Right lung (tissue), 5 donors: ENCODE data around the gene MAST4. TPM values are rescaled to one million over a fixed set of nuclear protein-coding genes. Genes with fewer than 3 reads are reported as not detected.

ENCODE experiments used
- DNase-seq, 2 donors: peaks; one replicate each; pipeline ENCODE4 v3.0.0-alpha.2; 2013
- polyA plus RNA-seq, 5 donors: library from polyadenylated mRNA; unstranded; fragments of 120-200 nt; gene quantifications; one replicate each; pipeline versions ENCODE4 v1.2.1 to v1.2.3, GENCODE V29; 2013; ENCODE audit warnings: inconsistent platforms in 1 of 5, low replicate concordance in 1 of 5; ENCODE audit not compliant: insufficient read length in 5 of 5, insufficient read depth in 1 of 5

The MAST4 gene
- polyA plus RNA-seq, 5 donors: 33.7 to 51.2 (median 47.5) TPM

DNA sequence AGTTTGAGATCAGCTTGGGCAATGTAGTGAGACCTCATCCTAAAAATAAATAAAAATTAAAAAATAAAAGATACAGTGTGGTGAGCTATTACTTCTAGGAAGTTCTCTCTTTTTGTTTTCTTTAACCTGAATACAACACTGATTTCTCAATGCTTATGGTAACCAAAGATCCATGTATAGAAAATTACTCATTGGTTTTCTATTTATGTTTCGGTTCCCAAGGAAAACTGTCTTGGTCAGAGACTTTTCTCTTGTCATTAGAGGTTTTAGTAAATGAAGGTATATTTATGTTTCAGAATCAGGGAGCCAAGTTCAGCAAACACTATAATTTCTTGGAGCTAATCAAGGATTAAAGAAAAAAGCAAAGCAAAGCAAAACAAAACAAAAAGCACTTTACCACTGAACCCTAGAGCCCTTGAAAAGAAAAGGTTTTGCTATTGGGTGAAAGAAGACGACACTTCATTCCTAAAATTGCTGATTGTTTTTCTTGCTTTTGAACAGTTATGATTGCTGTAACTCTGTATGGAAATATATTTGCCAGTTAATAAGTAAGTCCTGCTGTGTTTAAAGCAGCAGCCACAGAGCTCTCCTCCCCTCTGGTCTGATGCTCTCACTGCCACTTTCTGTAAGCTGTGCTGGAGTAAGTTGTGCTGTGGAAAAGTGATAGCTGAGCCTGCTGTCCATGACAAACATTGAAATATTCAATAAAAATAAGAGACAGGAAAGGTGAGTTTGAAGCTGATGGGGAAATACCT, 302.2 kb downstream of the MAST4 start:
- no peak for DNase-seq

DNA sequence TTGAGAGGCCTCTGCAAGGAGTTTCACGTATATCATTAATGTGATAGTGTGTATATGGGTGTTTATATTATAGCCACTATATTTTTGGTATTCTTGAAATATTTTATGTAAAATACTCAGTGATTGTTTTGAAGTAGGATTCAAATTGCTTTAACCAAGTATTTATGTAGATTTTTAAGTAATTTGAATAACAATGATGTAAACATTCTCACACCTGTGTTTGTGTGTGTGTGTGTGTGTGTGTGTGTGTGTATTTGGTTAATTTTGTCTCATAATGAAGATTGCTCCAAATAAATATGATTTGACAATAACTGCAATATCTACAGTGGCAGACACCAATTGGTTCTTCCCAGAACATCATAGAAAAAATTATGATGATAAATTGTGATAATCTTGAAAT, 307.0 kb downstream of the MAST4 start:
- DNase-seq: no peak

DNA sequence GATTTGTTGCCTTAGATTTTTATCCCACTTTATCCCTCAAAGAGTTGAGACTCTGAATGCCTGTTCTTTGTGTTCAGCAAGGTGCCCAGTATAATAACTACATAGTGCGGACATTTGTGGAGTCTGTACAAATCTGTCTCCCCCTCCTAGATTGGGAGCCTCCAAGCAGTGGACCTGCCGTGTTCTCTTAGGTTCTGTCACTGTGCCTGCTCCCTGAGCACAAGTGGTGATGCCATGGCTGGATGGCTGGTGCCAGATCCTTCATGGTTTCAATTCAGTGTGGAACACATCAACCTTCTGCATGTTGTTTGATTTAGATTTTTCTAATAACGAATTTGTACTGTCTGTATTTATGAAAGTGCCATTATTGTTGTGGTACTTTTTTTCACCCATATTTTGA, 307.5 kb downstream of the MAST4 start:
- DNase-seq: no peak

DNA sequence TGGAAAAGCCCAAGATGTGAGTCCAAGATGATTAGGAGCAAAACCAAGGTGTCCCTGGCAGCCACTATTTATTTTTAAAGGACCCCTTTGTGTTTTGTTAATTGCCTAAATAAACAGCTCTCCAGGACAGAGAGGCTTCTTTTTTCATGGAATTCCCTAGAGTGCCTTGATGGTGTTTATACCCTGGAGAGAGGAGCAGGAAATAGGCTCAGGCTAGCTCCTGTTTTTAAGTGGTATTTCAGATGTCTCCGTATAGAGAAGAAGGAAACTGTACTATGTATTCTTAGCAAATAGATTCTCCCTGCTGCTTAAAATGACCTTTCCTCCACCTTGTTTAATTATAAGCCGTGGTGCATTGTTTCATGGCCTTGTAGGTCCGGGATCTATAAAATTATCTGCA, 308.0 kb downstream of the MAST4 start:
- no peak for DNase-seq

DNA sequence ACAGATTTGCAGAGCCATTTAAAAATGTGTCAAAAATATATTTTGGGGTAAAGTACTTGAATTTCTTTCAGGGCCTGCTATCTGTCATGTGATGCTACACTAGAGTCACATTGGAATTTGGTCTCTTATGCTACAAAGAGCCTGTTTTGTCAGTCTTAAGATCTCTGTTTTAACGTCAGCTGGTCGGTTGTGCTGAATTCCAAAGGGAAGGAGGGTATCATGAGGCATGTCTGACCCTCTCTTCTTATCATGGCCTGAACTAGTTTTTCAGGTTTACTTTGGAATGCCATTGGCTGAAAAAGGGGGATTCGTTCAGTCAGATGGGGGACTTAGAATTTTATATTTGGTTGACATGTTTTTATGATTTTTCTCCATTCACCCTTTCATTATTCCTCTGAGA, 309.8 kb downstream of the MAST4 start:
- no peak for DNase-seq

DNA sequence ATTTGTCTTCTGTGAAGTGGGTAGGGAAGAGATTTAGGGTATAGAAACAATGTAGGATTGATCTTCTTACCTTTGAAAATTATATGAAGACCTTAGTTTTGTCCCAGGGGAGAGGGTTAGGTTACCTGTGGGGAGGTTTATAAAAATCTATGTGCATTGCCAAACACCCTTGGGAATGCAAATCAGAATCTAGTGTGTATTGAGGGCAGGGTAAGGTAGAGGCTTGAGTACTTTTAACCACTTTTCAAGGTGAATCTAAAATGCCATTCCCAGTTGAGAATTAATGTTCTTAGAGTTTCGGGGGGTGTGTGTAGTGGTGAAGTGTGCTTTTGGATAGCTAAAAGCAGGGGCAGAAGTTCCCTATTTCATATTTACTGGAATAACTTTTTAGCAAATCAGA, 312.0 kb downstream of the MAST4 start:
- DNase-seq: no peak

DNA sequence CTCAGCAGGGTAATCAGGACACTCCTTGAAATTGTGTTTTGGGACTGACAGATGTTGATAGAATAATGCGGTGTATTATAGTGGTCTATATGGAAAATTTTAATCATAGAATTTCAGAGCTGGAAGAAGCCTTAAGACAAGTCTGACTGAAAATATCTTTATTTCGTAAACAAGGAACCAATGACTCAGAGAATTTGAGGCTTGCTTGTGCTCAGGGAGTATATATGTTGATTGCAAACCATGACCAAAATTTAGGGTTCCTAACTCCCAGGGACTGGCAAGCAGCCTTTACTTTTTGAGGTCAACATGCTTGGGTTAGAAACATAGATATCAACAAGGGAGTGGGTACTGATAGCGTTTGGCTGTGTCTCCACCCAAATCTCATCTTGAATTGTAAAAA, 313.2 kb downstream of the MAST4 start:
- DNase-seq: no peak

DNA sequence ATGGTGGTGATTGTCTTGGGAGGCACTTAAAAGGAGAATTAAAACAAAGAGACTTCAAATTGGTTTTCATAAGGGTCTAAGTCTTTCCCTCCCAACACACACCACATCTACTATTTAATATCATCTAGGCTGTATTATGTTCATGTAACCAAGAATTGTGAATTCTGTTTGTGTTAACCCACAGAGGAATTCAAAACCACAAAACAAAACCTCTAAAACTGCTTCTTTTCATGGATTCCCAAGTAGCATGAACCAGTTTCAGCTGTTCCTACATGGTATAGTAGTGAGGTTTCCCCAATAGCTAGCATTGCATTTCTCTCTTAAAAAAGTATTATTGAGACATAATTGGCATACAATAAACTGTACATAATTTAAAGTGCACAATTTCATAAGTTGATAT, 316.6 kb downstream of the MAST4 start:
- no peak for DNase-seq

DNA sequence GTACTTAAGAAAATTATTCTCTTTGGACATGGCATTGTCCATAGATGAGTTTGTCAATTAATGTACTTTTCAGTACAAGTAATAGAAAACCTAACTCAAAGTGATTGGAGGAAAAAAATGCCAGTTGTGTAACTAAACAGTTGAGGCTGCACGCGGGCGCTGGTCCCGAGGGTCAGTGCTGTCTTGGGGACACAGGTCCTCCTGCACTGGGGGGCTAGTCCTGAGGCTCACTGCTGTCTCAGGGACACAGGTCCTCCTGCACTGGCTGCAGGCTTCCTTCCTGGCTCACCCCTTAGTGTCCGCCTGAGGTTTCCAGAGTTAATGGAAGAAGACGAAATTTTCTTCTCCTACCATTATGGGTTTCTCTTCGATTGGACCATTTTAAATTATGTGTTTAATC, 319.3 kb downstream of the MAST4 start:
- no peak for DNase-seq

DNA sequence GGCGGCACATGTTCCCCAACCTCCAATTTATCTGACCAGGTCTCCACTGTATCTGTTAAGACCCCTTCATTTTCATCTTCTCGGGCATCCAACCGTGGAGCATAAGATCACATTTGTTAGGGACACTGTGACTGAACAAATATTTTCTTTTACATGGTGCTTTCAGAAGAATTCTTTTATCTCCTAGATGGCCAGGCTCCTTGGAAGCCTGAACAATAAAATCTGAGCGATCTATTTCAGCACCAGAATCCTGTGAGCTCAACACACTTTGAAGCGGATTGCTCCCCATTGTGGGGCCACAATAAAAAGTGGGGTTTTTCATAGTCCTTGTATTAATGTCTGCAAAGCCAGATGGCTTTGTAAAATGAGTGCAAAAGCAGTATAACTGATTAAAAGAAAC, 326.7 kb downstream of the MAST4 start:
- DNase-seq: no peak

DNA sequence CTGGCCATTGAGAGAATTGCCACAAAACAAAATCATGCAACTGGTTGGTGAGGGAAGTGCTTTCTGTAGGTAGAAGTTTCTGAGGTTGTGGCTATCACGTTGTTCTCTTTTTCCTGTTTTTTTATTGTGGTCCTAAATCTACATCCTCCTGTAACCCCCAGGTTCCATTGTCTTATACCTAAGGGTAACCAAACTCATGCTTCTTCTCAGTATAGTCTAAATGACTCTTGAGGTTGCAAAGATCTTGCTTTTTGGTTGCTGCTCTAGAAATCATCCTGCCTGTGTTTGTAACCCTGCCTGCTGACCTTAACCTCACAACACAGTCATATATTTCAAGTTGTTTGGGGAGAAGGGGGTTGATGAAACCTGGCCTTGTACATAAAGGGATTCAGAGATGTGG, 327.3 kb downstream of the MAST4 start:
- no peak for DNase-seq

DNA sequence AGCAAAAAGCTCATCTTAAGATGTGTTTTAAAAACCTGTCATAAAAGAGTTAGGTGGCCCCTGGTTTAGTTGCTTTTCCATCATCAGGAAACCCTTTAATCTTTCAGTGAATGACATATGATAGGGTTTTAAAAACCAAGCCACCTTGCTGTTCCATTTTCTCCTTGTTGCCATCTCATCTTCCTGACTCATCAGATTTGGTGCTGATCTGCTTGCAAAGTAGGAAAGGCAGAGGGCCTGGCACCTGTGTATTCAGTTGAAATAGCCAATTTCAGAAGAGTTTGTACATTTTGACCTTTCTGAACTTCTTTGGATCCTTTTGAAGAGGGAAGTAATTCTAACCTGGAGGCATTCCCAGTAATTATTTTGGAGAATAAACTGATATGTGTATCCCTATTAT, 327.7 kb downstream of the MAST4 start:
- DNase-seq: no peak

DNA sequence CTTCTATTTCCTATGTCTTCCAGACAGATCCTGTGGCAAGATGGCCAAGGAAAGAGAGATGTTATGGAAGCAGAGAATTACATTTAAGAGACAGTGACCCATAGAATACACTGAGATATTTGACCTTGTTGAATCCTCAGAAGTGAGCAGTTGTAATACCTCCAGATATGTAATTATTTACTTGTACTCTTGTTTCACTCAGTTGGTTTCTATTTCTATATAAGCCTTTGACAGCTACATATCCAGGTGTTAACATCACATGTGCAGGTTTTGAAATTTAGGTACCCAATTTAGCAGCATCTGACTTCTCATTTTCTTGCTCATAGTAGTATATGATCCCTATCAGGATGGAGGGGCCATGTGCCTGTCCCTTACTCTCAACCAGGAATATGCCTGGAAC, 330.9 kb downstream of the MAST4 start:
- DNase-seq: no peak

DNA sequence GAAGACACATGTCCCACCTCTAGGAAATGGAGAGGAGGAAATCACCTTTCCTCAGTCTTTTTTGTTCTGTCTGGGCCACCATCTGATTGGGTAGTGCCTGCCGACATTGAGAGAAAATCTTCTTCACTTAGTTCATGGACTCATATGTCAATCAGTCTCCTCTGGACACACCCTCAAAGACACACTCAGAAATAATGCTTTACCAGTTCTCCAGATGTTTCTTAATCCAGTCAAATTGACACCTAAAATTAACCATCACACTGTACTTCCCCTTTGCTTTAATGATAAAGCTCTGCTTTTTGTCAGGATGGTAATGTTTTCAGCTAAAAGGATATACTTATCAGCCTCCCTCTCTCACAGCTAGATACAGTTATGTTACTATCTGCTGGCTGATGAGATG, 333.1 kb downstream of the MAST4 start:
- DNase-seq: no peak

DNA sequence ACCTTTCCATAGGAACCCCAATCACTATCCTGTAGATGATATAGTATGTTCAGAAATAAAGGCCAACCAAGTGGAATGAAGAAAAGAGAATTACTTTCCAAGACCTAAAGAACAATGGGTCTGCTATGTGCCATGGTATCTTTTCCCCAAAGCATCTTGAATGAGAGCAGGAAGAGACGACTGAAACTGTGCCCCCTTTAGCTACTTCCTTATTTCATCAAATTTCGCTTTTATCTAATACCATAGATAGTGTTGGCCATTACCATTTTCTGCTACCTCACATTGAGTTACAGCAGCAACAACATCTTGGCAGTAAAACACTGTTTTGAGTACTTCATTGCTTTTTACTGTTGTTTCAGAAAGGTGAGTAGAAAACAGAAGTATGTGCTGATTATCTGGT, 333.8 kb downstream of the MAST4 start:
- no peak for DNase-seq

DNA sequence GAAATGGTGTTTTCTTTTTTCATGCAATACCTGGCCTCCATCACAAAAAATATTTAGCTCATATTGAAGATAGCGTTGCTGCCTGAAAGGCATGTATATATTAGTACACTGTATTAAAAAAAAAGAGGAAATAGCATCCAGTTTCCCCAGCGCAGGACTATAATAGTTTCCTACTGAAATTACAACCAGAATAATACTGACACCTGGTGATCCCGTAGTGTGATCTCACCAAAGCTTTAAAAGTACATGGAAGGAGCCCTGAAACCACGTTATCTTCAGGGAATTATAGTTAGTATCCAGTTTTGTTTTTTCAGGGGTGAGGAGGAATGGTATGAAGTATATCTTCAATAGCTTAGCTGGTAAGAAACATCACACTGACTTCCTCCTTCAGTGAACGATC, 335.5 kb downstream of the MAST4 start:
- DNase-seq: no peak

DNA sequence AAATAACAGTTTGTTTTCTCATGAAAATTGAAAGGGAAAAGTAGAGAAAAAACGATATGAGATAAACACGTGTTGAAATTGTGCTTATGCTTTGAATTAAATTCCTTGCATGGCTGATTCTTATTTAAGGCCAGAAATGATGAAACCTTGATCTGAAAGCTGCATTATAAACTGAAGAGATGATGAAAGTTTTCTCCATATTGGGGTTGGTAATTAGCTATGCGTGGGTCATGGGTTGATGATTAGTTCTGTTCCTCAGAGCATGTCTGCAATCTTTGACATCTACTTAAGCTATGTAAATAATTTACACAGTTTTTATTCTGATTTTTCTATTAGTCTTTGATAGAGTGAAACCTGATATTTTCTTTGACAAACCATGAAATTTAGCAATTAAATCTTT, 336.3 kb downstream of the MAST4 start:
- peak in 1 of 2 donors; percentile 6 for DNase-seq

DNA sequence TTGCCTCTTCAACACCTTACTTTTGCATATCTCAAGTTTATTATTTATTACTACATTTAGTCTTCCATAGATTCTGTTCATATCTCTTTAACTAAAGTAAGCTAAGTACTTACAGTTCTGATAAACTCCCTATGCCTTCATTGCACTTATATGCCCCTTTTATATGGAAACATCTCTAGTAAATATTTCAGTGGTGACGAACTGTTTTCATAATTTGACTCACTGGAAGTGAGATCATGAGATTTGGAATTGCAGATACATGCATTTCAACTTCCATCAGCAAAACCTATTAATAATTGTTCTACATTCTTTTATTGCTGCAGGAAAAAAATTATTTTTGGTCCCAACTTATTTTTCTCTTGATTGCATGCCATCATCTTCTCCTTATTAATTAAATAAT, 336.9 kb downstream of the MAST4 start:
- DNase-seq: no peak

DNA sequence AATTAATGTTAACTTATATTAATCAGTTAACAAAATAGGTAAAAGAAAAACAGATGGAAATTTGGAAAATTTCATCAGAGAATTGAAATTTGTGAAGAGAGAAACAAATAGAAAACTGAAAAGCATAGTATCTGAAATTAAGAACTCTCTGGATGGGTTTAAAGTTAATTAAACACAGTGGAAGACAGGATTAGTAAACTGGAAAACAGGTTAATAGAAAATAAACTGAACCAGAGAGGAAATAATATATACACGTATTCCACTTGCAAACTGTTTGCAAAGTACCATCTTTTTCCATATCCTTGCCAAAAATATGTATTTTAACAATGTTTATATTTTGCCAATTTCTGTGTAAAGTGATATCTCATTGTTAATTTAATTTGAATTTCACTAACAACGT, 342.9 kb downstream of the MAST4 start:
- no peak for DNase-seq

DNA sequence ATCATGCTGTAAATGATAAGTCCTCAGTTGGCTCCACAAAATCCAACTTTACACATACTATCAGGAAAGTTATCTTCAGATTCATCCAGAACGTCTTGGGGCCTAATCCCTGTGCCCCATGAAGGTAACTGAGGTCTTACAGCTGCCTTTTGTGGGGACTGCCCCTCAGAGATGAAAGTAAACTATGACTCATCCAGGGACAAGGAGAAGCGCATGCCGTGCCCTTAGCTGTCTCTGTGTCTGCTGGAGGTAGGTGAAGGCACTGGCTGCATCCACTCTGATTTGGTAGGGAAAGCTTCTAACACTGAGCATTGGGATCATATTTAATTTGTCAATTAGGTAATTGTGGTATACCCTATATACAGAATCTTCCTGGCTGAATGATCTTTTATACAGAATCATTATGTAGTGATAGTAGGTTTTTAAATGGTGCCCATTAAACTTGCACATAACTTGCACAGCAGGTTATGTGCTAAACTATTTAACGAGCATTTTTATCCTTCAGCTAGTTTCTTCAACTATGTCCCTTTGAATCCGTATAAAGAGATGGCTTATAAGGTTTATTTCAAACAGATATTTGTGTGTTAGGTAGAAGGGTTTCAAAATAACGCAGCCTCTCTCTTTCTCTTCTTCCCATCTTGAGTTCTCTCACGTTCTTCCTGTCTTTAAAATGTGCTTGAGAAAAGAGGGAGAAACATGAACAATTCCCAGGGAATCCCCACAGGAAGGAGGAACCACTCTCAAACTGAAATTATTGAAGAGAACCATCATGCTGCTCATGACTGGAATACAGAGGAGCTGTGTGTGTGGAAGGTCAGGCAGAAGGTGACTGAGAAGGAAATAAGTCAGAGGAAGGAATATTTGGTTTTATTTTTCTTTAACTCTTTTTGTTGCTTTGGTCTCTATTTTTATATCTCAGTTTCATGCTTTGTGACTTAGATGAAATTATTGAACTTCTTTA, 349.5 kb downstream of the MAST4 start:
- no peak for DNase-seq

DNA sequence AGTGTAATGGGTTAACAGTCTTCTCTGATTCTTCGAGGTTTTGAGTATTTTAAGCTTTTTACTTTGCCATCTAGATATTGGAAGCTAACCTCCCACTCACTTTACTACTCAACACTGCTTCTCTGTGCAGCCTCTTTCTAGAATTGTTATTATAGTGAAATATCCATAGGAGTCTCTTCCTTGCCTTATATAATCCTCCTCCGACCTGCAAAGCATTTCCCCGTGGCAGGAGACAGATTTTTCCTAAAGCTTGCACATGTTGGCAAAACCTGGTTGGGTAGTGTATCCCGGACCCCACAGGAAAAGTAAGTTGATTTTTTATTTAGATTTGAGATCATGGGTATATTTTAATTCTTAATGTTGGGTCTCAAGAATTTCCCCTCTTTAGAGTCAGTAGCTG, 351.3 kb downstream of the MAST4 start:
- DNase-seq: no peak

DNA sequence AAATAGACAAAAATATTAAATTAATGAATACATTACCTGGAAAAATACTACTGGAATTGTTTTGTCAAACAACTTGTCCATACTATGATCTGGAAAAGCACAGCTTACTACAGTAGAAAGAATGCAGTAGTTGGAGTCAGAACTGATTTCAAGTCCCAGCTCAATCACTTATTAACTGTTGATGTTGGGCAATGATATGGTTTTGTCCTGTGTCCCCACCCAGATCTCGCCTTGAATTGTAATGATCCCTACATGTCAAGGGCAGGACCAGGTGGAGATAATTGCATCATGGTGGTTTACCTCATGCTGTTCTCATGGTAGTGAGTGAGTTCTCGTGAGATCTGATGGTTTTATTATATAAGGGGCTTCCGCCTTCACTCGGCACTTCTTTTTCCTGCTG, 352.9 kb downstream of the MAST4 start:
- no peak for DNase-seq

DNA sequence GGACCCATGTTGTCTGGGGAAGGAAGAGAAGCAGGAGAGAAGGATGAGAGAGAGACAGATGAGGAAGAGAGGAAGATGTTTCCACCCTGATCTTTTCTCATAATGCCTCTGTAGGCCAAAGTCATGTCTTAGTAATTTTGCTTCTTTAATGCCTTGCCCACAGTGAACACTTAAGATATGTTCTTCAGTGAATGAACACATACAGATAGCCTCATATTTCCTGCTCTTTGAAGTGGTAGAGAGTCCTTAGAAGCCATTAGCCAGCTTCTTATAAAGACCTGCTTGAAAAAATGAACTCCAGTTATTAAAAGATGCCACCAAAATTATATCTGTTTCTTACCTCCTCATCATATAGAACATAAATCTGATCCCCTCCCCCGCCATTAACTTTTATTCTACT, 356.0 kb downstream of the MAST4 start:
- no peak for DNase-seq
